K562 (cell line): Measurements from ENCODE around the gene ALDH16A1. TPM values are rescaled to one million over a fixed set of nuclear protein-coding genes. Genes with fewer than 3 reads are reported as not detected.

Experiments used
- ATAC-seq: fragments of 200-7000 bp; cut with Tn5 transposase; 3 replicates; pipeline ENCODE4 v1.9.1; 2020; ENCODE audit warnings: moderate library complexity
- BruUV-seq: library from RNA; stranded (reverse); fragments of 400-500 nt; replicated peaks from 2 replicates; lab custom pipeline; 2021; lab: Mats Ljungman, UMichigan
- CTCF ChIA-PET: fragments of 300-600 bp; formaldehyde crosslinking; extraction: SDS; loops from one replicate; lab custom pipeline; 2021; ENCODE audit warnings: low intra/inter-chr PET ratio; lab: Yijun Ruan, JAX
- POLR2A ChIA-PET: fragments of 300-600, 350-650 bp; sonication (Branson Sonifier 250); formaldehyde crosslinking; extraction: SDS; loops from one replicate; lab custom pipeline; 2021; ENCODE audit warnings: antibody characterized with exemption, inconsistent platforms; lab: Yijun Ruan, JAX
- DNase-seq, 4 experiments: peaks; one replicate each; pipeline versions ENCODE4 v3.0.0 to v3.0.0-alpha.2; 2011 to 2018; ENCODE audit warnings: low spot score in 3 of 4, mixed read lengths in 3 of 4; ENCODE audit errors: extremely low read depth in 1 of 4
- FAIRE-seq: peaks from 2 replicates; lab custom pipeline; 2011; peaks lifted over from hg19 to GRCh38; lab: Jason Lieb, UNC
- H2AFZ ChIP-seq: 2 replicates; pipeline ENCODE4 v1.6.0; 2011; ENCODE audit warnings: low read depth, low read length, control low read depth, inconsistent platforms
- H3K27ac ChIP-seq: fragments of 200-600 bp; 3 replicates; pipeline ENCODE4 v1.8.0; 2011; ENCODE audit warnings: low read depth, mild to moderate bottlenecking, control low read depth, inconsistent platforms, low read length, moderate library complexity, mixed read lengths; ENCODE audit errors: extremely low read depth
- H3K27me3 ChIP-seq, 2 experiments: fragments of 300-600 bp in 1 of 2; 2 replicates in 1 of 2; 3 replicates in 1 of 2; pipeline versions ENCODE4 v1.6.0 to v1.8.0; 2011; ENCODE audit warnings: inconsistent platforms in 2 of 2, low read length in 2 of 2, mild to moderate bottlenecking in 1 of 2, mixed read lengths in 1 of 2, moderate library complexity in 1 of 2; ENCODE audit not compliant: control insufficient read depth in 2 of 2, insufficient read depth in 2 of 2
- H3K36me3 ChIP-seq: fragments of 300-600 bp; 3 replicates; pipeline ENCODE4 v1.8.0; 2011; ENCODE audit warnings: mild to moderate bottlenecking, low read length, inconsistent platforms; ENCODE audit not compliant: control insufficient read depth, insufficient read depth
- H3K4me1 ChIP-seq, 2 experiments: fragments of 200-600 bp in 1 of 2; replicated peaks in 1 of 2; 2 replicates in 1 of 2; 3 replicates in 1 of 2; pipeline versions ENCODE4 v1.5.1 to v1.8.0; 2011; ENCODE audit warnings: inconsistent platforms in 2 of 2, low read length in 2 of 2, mild to moderate bottlenecking in 1 of 2, mixed read lengths in 1 of 2, moderate library complexity in 1 of 2; ENCODE audit not compliant: control insufficient read depth in 2 of 2, insufficient read depth in 2 of 2
- H3K4me2 ChIP-seq: 2 replicates; pipeline ENCODE4 v1.6.1; 2011; ENCODE audit warnings: low read length, control low read depth, inconsistent platforms, mixed read lengths; ENCODE audit not compliant: insufficient read depth
- H3K4me3 ChIP-seq: fragments of 200-600 bp; sonication (generic), shearing (Covaris generic); 2 replicates; pipeline ENCODE4 v1.5.1; 2016; ENCODE audit warnings: control low read depth, inconsistent platforms
- H3K79me2 ChIP-seq: fragments of 200-600 bp; 3 replicates; pipeline ENCODE4 v1.8.0; 2011; ENCODE audit warnings: low read length, inconsistent platforms; ENCODE audit not compliant: control insufficient read depth, insufficient read depth
- H3K9ac ChIP-seq, 2 experiments: 2 replicates each; pipeline versions ENCODE4 v1.6.0 to v1.6.1; 2011; ENCODE audit warnings: low read depth in 2 of 2, low read length in 2 of 2, control low read depth in 1 of 2, inconsistent platforms in 1 of 2, mild to moderate bottlenecking in 1 of 2, mixed read lengths in 1 of 2; ENCODE audit not compliant: insufficient read depth in 1 of 2
- H3K9me1 ChIP-seq: one replicate; pipeline ENCODE4 v1.6.0; 2011; ENCODE audit warnings: inconsistent platforms, mild to moderate bottlenecking, low read length, moderate library complexity; ENCODE audit not compliant: control insufficient read depth, insufficient read depth
- H3K9me3 ChIP-seq: replicated peaks from 2 replicates; pipeline ENCODE4 v1.5.1; 2011; ENCODE audit warnings: low read depth, low read length, inconsistent platforms; ENCODE audit not compliant: control insufficient read depth, insufficient read depth
- H4K20me1 ChIP-seq: replicated peaks from 2 replicates; pipeline ENCODE4 v1.6.1; 2011; ENCODE audit warnings: low read length, inconsistent platforms, mixed read lengths; ENCODE audit not compliant: control insufficient read depth, insufficient read depth
- GABPB1 ChIP-seq: sonication (generic); formaldehyde crosslinking; IDR thresholded peaks from 2 replicates; pipeline ENCODE4 v1.8.0; 2022; ENCODE audit warnings: mild to moderate bottlenecking, missing genetic modification reagents
- MAFG ChIP-seq: fragments of 450-650 bp; conservative IDR thresholded peaks from 2 replicates; pipeline ENCODE4 v1.6.1; 2016; ENCODE audit warnings: missing genetic modification characterization, missing compliant biosample characterization
- NEUROD1 ChIP-seq: fragments of 150-350 bp; IDR thresholded peaks from 2 replicates; pipeline ENCODE4 v1.6.1; 2014; ENCODE audit warnings: borderline replicate concordance, low read length, low read depth; ENCODE audit not compliant: partially characterized antibody
- NR2C1 ChIP-seq, 2 experiments: fragments of 450-650 bp; IDR thresholded peaks; 2 replicates each; pipeline ENCODE4 v1.6.1; 2017; ENCODE audit warnings: mild to moderate bottlenecking in 2 of 2, antibody characterized with exemption in 1 of 2, inconsistent platforms in 1 of 2, missing compliant biosample characterization in 1 of 2, missing genetic modification characterization in 1 of 2
- WGBS: fragments of 100-300 bp; shearing (Covaris generic); methylation state at CpG from one replicate; pipeline ENCODE4 v1.1.6; 2016; ENCODE audit warnings: low coverage, mixed read lengths; ENCODE audit not compliant: insufficient coverage; ENCODE audit errors: missing lambda C conversion rate; 5-methylcytosine and 5-hydroxymethylcytosine counted together
- in situ Hi-C: fragments of 300-500 bp; cut with MboI; formaldehyde crosslinking; loops from 4 replicates; pipeline ENCODE4 v1.15.0; 2018; ENCODE audit warnings: inconsistent platforms, mixed read lengths
- intact Hi-C: fragments of 100-400 bp; cut with micrococcal nuclease; formaldehyde crosslinking; loops from 2 replicates; pipeline ENCODE4 v1.14.2; 2022
- polyA plus RNA-seq, 8 experiments: library from polyadenylated mRNA; depleted of rRNA in 4 of 8; stranded (reverse) in 5 of 8; unstranded in 3 of 8; fragments of >200 nt; fragmentation: Nextera tagmentation in 2 of 8; fragmentation: Illumina TruSeq in 1 of 8; extraction: Ambion mirVana in 2 of 8; extraction: Trizol in 1 of 8; gene quantifications; 2 replicates each; pipeline versions ENCODE4 v1.2.1 to v1.2.3, GENCODE V29; 2011 to 2014; ENCODE audit warnings: inconsistent platforms in 1 of 8, missing spikeins in 1 of 8
- total RNA-seq, 7 experiments: library from RNA; depleted of rRNA in 6 of 7; stranded (reverse); fragments of >200 nt in 6 of 7; fragmentation: Illumina TruSeq in 2 of 7; extraction: Trizol in 2 of 7; gene quantifications; 2 replicates each; pipeline versions ENCODE4 v1.2.1 to v1.2.3, GENCODE V29; 2011 to 2021; ENCODE audit warnings: low replicate concordance in 1 of 7
- TF ChIP-seq, protein P1 (sequence below): fragments of 450-650 bp; IDR thresholded peaks from 2 replicates; pipeline ENCODE4 v1.6.1; 2017; ENCODE audit warnings: antibody characterized with exemption, mild to moderate bottlenecking
- TF ChIP-seq, protein P2 (sequence below), 2 experiments: IDR thresholded peaks in 1 of 2; conservative IDR thresholded peaks in 1 of 2; 2 replicates each; pipeline ENCODE4 v1.6.1; 2016; ENCODE audit warnings: low read depth in 2 of 2, mild to moderate bottlenecking in 1 of 2, missing compliant biosample characterization in 1 of 2, missing genetic modification characterization in 1 of 2, moderate library complexity in 1 of 2
- TF ChIP-seq, protein P3 (sequence below): fragments of 450-650 bp; formaldehyde crosslinking; IDR thresholded peaks from 2 replicates; pipeline ENCODE4 v1.4.0; 2020; ENCODE audit warnings: mild to moderate bottlenecking, moderate library complexity

ALDH16A1 gene
- total and polyA plus RNA-seq, 9 of the 15 experiments (the other 6 are each of a cell fraction or from before 2014, with no cell fraction given), result 2.2 to 52.2 (median 7.6) TPM

DNA sequence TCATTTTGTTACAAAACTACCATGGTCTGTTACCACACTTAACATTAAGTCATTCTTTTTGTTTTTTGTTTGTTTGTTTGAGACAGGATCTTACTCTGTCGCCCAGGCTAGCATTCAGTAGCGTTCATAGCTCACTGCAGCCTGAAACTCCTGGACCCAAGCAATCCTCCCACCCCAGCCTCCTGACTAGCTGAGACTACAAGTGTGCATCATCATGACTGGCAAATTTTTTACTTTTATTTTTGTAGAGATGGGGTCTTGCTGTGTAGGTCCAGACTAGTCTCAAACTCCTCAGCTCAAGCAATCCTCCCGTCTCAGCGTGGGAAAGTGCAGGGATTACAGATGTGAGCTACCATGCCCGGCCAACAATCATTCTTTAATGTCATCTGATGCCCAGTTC, 3.3 kb downstream of the ALDH16A1 start (continued):
- TF ChIP-seq GABPB1 (CRISPR knock-in tag) (no peak), MAFG (tag) (peak; percentile 75), NR2C1 (IDR thresholded peaks at IDR 0.05) (no peak), NR2C1 (tag; IDR thresholded peaks at IDR 0.05) (no peak)
- TF ChIP-seq, protein P1, sequence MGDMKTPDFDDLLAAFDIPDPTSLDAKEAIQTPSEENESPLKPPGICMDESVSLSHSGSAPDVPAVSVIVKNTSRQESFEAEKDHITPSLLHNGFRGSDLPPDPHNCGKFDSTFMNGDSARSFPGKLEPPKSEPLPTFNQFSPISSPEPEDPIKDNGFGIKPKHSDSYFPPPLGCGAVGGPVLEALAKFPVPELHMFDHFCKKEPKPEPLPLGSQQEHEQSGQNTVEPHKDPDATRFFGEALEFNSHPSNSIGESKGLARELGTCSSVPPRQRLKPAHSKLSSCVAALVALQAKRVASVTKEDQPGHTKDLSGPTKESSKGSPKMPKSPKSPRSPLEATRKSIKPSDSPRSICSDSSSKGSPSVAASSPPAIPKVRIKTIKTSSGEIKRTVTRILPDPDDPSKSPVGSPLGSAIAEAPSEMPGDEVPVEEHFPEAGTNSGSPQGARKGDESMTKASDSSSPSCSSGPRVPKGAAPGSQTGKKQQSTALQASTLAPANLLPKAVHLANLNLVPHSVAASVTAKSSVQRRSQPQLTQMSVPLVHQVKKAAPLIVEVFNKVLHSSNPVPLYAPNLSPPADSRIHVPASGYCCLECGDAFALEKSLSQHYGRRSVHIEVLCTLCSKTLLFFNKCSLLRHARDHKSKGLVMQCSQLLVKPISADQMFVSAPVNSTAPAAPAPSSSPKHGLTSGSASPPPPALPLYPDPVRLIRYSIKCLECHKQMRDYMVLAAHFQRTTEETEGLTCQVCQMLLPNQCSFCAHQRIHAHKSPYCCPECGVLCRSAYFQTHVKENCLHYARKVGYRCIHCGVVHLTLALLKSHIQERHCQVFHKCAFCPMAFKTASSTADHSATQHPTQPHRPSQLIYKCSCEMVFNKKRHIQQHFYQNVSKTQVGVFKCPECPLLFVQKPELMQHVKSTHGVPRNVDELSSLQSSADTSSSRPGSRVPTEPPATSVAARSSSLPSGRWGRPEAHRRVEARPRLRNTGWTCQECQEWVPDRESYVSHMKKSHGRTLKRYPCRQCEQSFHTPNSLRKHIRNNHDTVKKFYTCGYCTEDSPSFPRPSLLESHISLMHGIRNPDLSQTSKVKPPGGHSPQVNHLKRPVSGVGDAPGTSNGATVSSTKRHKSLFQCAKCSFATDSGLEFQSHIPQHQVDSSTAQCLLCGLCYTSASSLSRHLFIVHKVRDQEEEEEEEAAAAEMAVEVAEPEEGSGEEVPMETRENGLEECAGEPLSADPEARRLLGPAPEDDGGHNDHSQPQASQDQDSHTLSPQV, result 0 out of 2 replicates have a peak, but pooled peaks have one; percentile 22

DNA sequence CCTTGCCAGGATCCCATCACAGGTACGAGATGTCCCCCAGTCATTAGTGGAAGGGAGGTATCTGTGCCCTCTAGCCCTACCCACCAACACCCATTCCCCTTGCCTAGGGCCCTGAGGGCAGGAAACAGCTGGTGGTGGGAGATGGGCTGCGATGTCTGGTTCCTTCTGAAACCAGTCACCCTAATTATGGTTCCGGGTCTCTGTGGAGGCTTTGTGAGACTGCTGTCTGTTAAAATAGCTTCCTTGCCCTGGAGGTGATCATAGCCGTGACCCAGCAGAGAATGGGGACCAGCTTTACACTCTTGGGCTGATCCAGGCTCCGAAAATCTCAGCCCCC, 5.5 kb downstream of the ALDH16A1 start:
- POLR2A ChIA-PET, result interaction anchor here (0.9 kb wide), 1 partner anchor 10 kb away, joined by 3 read pairs; no protein-coding TSS in a partner anchor
- peak overlapping the region in 1 of 2 experiments; percentile 31; a peak in 1 of 4 replicates for H3K9ac ChIP-seq

More for the DNA sequence above, 5.5 kb downstream of the ALDH16A1 start:
- FAIRE-seq (no peak), ATAC-seq (no peak), DNase-seq (no peak)
- peaks cover 0 to 24% of the 10 kb centered on the region in 2 experiments; a peak in 4 of 5 replicates for H3K4me1 ChIP-seq
- H3K9me1 ChIP-seq, result no peaks in the 10 kb centered on the region
- H4K20me1 ChIP-seq, result no peaks in the 10 kb centered on the region
- CTCF ChIA-PET, result no interaction called here
- peaks cover 29% of the 10 kb centered on the region for H3K79me2 ChIP-seq
- no TSS peak for BruUV-seq
- intact Hi-C loops (no loop called here), in situ Hi-C loops (no loop called here)
- no peaks in the 10 kb centered on the region for H3K9me3 ChIP-seq
- peaks cover 43% of the 10 kb centered on the region; the same call in 2 of the 3 replicates for H3K36me3 ChIP-seq
- no peak overlapping the region for H3K4me3 ChIP-seq
- no peak overlapping the region for H2AFZ ChIP-seq
- no peak overlapping the region for H3K4me2 ChIP-seq
- WGBS, result 98% methylated on average over 5 of the region's 5 CpGs
- H3K27ac ChIP-seq, result no peak overlapping the region; the same call in 2 of the 3 replicates
- H3K27me3 ChIP-seq, result no peaks in the 10 kb centered on the region
- TF ChIP-seq, protein P2, sequence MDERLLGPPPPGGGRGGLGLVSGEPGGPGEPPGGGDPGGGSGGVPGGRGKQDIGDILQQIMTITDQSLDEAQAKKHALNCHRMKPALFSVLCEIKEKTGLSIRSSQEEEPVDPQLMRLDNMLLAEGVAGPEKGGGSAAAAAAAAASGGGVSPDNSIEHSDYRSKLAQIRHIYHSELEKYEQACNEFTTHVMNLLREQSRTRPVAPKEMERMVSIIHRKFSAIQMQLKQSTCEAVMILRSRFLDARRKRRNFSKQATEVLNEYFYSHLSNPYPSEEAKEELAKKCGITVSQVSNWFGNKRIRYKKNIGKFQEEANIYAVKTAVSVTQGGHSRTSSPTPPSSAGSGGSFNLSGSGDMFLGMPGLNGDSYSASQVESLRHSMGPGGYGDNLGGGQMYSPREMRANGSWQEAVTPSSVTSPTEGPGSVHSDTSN (CRISPR knock-in tag; IDR thresholded peaks at IDR 0.05; ENCODE audit: low read depth), result no peak
- TF ChIP-seq, protein P2 (tag; conservative IDR thresholded peaks at IDR 0.05; ENCODE audit: low read depth), result no peak
- no peak for TF ChIP-seq NEUROD1
- TF ChIP-seq, protein P3, sequence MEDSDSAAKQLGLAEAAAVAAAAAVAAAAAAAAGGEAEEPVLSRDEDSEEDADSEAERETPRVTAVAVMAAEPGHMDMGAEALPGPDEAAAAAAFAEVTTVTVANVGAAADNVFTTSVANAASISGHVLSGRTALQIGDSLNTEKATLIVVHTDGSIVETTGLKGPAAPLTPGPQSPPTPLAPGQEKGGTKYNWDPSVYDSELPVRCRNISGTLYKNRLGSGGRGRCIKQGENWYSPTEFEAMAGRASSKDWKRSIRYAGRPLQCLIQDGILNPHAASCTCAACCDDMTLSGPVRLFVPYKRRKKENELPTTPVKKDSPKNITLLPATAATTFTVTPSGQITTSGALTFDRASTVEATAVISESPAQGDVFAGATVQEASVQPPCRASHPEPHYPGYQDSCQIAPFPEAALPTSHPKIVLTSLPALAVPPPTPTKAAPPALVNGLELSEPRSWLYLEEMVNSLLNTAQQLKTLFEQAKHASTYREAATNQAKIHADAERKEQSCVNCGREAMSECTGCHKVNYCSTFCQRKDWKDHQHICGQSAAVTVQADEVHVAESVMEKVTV (CRISPR knock-in tag), result no peak
